ENCODE data around the gene HCN3.

GRCh38 chr1:155254714-155255242, 22.5 kb upstream of the HCN3 start:
- TF ChIP-seq POLR2AphosphoS5 (IDR thresholded peaks at IDR 0.05; ENCODE audit: insufficient read depth, low read depth, low read length) (no peak), MAX (IDR thresholded peaks at IDR 0.05; ENCODE audit: insufficient read depth, insufficient read length) (no peak), FOS (IDR thresholded peaks at IDR 0.05; ENCODE audit: borderline replicate concordance, insufficient read depth, low read length) (no peak), EZH2 (IDR thresholded peaks at IDR 0.05; ENCODE audit: borderline replicate concordance, low read depth, low read length, severe bottlenecking) (no peak), POLR2A (IDR thresholded peaks at IDR 0.05; ENCODE audit: low read depth, low read length) (no peak)
- TF ChIP-seq, protein P1, sequence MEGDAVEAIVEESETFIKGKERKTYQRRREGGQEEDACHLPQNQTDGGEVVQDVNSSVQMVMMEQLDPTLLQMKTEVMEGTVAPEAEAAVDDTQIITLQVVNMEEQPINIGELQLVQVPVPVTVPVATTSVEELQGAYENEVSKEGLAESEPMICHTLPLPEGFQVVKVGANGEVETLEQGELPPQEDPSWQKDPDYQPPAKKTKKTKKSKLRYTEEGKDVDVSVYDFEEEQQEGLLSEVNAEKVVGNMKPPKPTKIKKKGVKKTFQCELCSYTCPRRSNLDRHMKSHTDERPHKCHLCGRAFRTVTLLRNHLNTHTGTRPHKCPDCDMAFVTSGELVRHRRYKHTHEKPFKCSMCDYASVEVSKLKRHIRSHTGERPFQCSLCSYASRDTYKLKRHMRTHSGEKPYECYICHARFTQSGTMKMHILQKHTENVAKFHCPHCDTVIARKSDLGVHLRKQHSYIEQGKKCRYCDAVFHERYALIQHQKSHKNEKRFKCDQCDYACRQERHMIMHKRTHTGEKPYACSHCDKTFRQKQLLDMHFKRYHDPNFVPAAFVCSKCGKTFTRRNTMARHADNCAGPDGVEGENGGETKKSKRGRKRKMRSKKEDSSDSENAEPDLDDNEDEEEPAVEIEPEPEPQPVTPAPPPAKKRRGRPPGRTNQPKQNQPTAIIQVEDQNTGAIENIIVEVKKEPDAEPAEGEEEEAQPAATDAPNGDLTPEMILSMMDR (IDR thresholded peaks at IDR 0.05; ENCODE audit: extremely low read depth in 1 of 2, insufficient read depth in 1 of 2, low read depth in 1 of 2, low read length in 2 of 2): peak in 1 of 2 donors; percentile 6
